BJ (cell line): ENCODE measurements around the gene CD207. TPM values are rescaled to one million over a fixed set of nuclear protein-coding genes. Genes with fewer than 3 reads are reported as not detected.

Experiments
- CTCF ChIA-PET: fragments of 350-600 bp; formaldehyde crosslinking; extraction: SDS; loops from one replicate; lab custom pipeline; 2021; ENCODE audit warnings: antibody characterized with exemption, inconsistent platforms; lab: Yijun Ruan, JAX
- POLR2A ChIA-PET: fragments of 300-600 bp; sonication (Branson Sonifier 250); formaldehyde crosslinking; extraction: SDS; loops from one replicate; lab custom pipeline; 2021; ENCODE audit warnings: antibody characterized with exemption; lab: Charles Lee
- DNase-seq: peaks from one replicate; pipeline ENCODE4 v3.0.0-alpha.2; 2011; ENCODE audit warnings: low read depth
- H3K27me3 ChIP-seq: 2 replicates; pipeline ENCODE4 v1.6.0; 2011; ENCODE audit warnings: low read length; ENCODE audit not compliant: control insufficient read depth, insufficient read depth
- H3K36me3 ChIP-seq: 2 replicates; pipeline ENCODE4 v1.5.1; 2011; ENCODE audit warnings: low read length; ENCODE audit not compliant: control insufficient read depth, insufficient read depth
- H3K4me3 ChIP-seq: 2 replicates; pipeline ENCODE4 v1.5.1; 2011; ENCODE audit warnings: low read depth, mild to moderate bottlenecking, control low read depth, low read length
- CTCF ChIP-seq: IDR thresholded peaks from 2 replicates; pipeline ENCODE4 v1.5.1; 2011; ENCODE audit warnings: low read depth, mild to moderate bottlenecking, control low read depth, inconsistent platforms, low read length, moderate library complexity; ENCODE audit not compliant: insufficient read depth
- polyA plus RNA-seq: library from polyadenylated mRNA; depleted of rRNA; stranded (reverse); fragments of >200 nt; gene quantifications from 2 replicates; pipeline ENCODE4 v1.2.3, GENCODE V29; 2011

Gene CD207
- polyA plus RNA-seq, 1 experiment, result not detected

GRCh38 chr2:70795164-70795995 lies 40.2 kb downstream of the CD207 start:
- no peak for DNase-seq
- Histone ChIP-seq H3K27me3 (peaks cover 12% of the 10 kb centered on the region), H3K36me3 (no peaks in the 10 kb centered on the region), H3K4me3 (no peak overlapping the region)
- POLR2A ChIA-PET, result no interaction called here
- no peak for TF ChIP-seq CTCF
- CTCF ChIA-PET, result interaction anchor here (1.6 kb wide), 1 partner anchor 25 kb away, joined by 3 read pairs; no protein-coding TSS in a partner anchor

GRCh38 chr2:70793450-70793849 lies 42.2 kb downstream of the CD207 start:
- POLR2A ChIA-PET, result no interaction called here
- Histone ChIP-seq H3K27me3 (peaks cover 22% of the 10 kb centered on the region), H3K4me3 (no peak overlapping the region), H3K36me3 (no peaks in the 10 kb centered on the region)
- TF ChIP-seq CTCF, result no peak
- DNase-seq, result no peak
- CTCF ChIA-PET, result interaction anchor here (0.8 to 1.2 kb wide), 2 partner anchors 127 to 155 kb away, joined by 3 to 5 read pairs; no protein-coding TSS in a partner anchor

- POLR2A ChIA-PET, result interaction anchor here (0.6 kb wide), 1 partner anchor 187 kb away, joined by 15 read pairs; no protein-coding TSS in a partner anchor
- Histone ChIP-seq H3K36me3 (no peaks in the 10 kb centered on the region), H3K4me3 (no peak within 1 kb of the TSS), H3K27me3 (peaks cover 24% of the 10 kb centered on the region)
- no peak for DNase-seq
- CTCF ChIA-PET, result interaction anchor here (0.9 to 1.3 kb wide), 6 partner anchors 9 to 211 kb away, joined by 3 to 4 read pairs (median 3); no protein-coding TSS in a partner anchor
- no peak for TF ChIP-seq CTCF
Measured at GRCh38 chr2:70790136-70790828, 45.3 kb downstream of the CD207 start, which contains the start of gene FIGLA. Gene FIGLA (minus strand): TSS chr2:70790643. CDS start chr2:70790638, 5 bp downstream.

- no peak for DNase-seq
- Histone ChIP-seq H3K36me3 (no peaks in the 10 kb centered on the region), H3K4me3 (no peak overlapping the region), H3K27me3 (peaks cover 24% of the 10 kb centered on the region)
- ChIA-PET POLR2A (interaction anchor here (0.6 kb wide), 1 partner anchor 188 kb away, joined by 15 read pairs; no protein-coding TSS in a partner anchor), CTCF (interaction anchor here (0.8 to 1.6 kb wide), 10 partner anchors 8 to 486 kb away, joined by 3 to 4 read pairs (median 4); no protein-coding TSS in a partner anchor)
- TF ChIP-seq CTCF, result peak; percentile 66
Measured at GRCh38 chr2:70789304-70790135, 46.1 kb downstream of the CD207 start.
